Measurements from ENCODE around the gene AFF4. TPM values are rescaled to one million over a fixed set of nuclear protein-coding genes. Genes with fewer than 3 reads are reported as not detected.

Gene AFF4
- polyA plus RNA-seq, 10 donors: 38.8 to 57.4 (median 45.5) TPM

DNA sequence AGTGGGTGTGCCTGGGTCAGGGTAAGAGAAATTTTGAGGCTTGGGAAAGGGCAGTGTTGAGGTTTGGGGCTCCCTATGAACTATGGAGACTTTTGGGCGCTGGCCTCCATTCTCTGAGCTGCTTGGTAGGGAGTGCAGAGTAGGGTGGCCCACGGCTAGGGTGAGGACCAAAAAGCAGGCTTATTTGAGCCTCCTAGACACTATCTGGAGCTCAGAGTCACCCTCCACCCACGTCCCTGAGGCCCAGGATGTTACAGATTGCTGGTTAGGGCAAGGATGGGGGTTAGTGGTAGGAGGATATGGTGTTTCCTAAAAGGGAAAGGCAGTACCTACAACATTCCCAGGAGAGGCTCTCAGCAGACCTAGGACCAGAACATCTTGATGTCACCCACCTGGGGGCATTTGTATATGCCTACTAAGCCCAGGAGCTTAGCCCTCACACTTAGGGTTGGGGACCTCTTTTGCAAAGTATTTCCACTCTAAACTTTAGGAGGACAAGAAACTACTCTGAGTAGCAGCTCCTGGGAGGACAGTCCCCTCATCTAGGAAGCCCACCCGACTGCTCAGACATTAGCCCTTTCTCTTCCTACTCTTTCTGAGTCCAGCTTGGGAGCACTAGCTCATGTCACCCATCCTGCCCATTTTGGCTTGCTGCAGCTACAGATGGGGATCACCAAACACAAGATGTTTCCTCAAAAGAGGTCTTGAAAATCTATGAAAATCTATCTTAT lies 135.3 kb downstream of the AFF4 start:
- DNase-seq: no peak

DNA sequence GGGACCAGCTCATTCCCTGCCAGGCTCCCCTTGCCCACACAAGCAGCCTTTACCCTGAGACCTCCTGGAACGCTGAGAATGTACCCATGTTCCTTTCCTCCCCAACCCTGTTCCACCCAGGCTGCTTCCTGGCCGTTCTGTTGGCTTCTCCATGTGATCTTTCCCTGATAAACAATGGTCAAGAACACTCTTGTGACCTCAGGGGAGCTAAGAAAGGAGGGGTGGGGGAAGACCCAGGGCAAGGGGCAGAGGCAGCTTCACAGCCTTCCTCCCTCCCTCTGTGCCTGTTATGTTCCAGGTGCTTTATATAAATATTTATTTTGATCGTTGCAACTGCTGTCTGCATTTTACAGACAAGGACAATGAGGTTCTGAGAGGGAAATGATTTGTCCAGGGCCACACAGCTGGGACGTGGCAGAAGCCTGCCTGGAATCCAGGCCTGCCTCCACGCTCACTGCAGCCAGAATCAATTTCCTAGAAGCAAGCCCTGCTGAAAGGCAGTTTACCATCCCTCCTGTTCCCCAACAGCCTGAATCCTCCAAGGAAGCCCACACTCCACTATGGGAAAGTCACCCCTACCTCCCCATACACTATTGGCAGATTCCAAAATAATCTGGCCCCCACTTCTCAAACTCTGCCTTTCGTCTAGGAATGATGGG lies 136.9 kb downstream of the AFF4 start:
- no peak for DNase-seq

DNA sequence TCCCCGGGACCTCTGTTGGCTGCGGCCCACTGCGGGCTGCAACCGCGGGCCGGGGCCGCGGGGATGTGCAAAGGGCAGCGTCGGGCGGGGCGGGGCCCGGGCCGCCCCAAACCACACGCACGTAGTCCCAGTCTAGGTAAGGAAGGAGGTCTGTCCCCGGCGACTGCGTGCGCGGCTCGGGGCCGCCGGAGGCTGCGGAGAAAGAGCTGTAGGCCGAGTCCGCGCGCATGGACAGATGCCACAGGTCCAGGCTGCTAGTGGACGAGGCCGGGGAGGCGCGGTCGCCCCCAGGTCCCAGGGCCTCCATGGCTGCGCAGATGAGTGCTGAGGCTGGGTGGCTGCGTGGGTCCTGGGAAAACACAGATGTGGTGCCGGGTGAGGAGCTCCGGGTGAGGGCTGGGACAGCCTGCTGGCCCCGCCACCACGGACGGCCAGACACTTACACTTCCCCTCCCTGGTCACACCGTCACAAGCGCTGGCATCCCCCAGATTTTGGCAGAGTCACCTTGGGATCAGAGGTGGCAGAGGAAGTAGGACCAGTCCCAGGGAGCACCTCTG lies 137.5 kb downstream of the AFF4 start:
- DNase-seq: peak in 1 of 3 donors; percentile 50

Other genes with a start within 250 kb of the AFF4 start
- 10 to 100 TPM in 2 of 10 donors, 1 to 10 TPM in 8; 6.5 to 12.2 (median 8.5) TPM for gene KIF3A, start 226.1 kb downstream of the AFF4 start, polyA plus RNA-seq (ENCODE audit: insufficient read length in 10 of 10)
- 1 to 10 TPM in 2 of 10 donors, under 1 TPM in 7, not detected in 1; 0.40 to 1.9 (median 0.83) TPM for gene CCNI2, start 216.2 kb downstream of the AFF4 start, polyA plus RNA-seq (ENCODE audit: insufficient read length in 10 of 10)
- gene SEPTIN8, start 186.4 kb downstream of the AFF4 start, polyA plus RNA-seq (ENCODE audit: insufficient read length in 10 of 10): 10 to 100 TPM; 36.6 to 58.2 (median 43.5) TPM
- gene SOWAHA, start 150.3 kb downstream of the AFF4 start, polyA plus RNA-seq (ENCODE audit: insufficient read length in 10 of 10): under 1 TPM; 0.04 to 0.21 (median 0.13) TPM
- gene SHROOM1, start 133.0 kb downstream of the AFF4 start, polyA plus RNA-seq (ENCODE audit: insufficient read length in 10 of 10): 1 to 10 TPM; 1.2 to 5.2 (median 2.8) TPM
- 1 to 10 TPM in 2 of 10 donors, under 1 TPM in 8; 0.31 to 1.5 (median 0.74) TPM for gene GDF9, start 97.2 kb downstream of the AFF4 start, polyA plus RNA-seq (ENCODE audit: insufficient read length in 10 of 10)
- 100 to 1,000 TPM; 160 to 232 (median 189) TPM for gene UQCRQ, start 97.0 kb downstream of the AFF4 start, polyA plus RNA-seq (ENCODE audit: insufficient read length in 10 of 10)
- gene LEAP2, start 90.0 kb downstream of the AFF4 start, polyA plus RNA-seq (ENCODE audit: insufficient read length in 10 of 10): 1 to 10 TPM in 8 of 10 donors, under 1 TPM in 2; 0.73 to 3.7 (median 1.3) TPM
- 10 to 100 TPM; 21.3 to 28.1 (median 25.1) TPM for gene ZCCHC10, start 62.9 kb upstream of the AFF4 start, polyA plus RNA-seq (ENCODE audit: insufficient read length in 10 of 10)
- gene HSPA4, start 88.4 kb upstream of the AFF4 start, polyA plus RNA-seq (ENCODE audit: insufficient read length in 10 of 10): 100 to 1,000 TPM in 3 of 10 donors, 10 to 100 TPM in 7; 67.9 to 108 (median 82.4) TPM